Right lobe of liver (tissue), 6 donors: Measurements from ENCODE around the gene CRYBG1. TPM values are rescaled to one million over a fixed set of nuclear protein-coding genes. Genes with fewer than 3 reads are reported as not detected.

Experiments used
- ATAC-seq, 4 donors: fragments of 200-7000 bp; cut with Tn5 transposase; one replicate each; pipeline ENCODE4 v1.9.1; 2020; ENCODE audit warnings: mild to moderate bottlenecking in 4 of 4, moderate library complexity in 4 of 4
- DNase-seq, 3 donors: peaks; one replicate each; pipeline ENCODE4 v3.0.0-alpha.2; 2020
- H3K27ac ChIP-seq, 3 donors: fragments of 200-600 bp; one replicate each; pipeline ENCODE4 v1.8.0; 2022
- H3K27me3 ChIP-seq, 2 donors: fragments of 200-600 bp; one replicate each; pipeline ENCODE4 v1.8.0; 2022
- H3K36me3 ChIP-seq, 4 donors: fragments of 200-600 bp; sonication (generic) in 1 of 4; one replicate each; pipeline versions ENCODE4 v1.5.1 to v1.8.0; 2017 to 2022; ENCODE audit warnings: control low read depth in 1 of 4
- H3K4me1 ChIP-seq, 4 donors: fragments of 200-600 bp; sonication (generic) in 1 of 4; one replicate each; pipeline versions ENCODE4 v1.5.1 to v1.8.0; 2017 to 2022; ENCODE audit warnings: control low read depth in 1 of 4
- H3K4me3 ChIP-seq, 3 donors: fragments of 200-600 bp; one replicate each; pipeline ENCODE4 v1.8.0; 2022
- H3K9me3 ChIP-seq, 4 donors: fragments of 200-600 bp; sonication (generic) in 1 of 4; one replicate each; pipeline versions ENCODE4 v1.5.1 to v1.8.0; 2017 to 2022; ENCODE audit warnings: control low read depth in 1 of 4
- POLR2A ChIP-seq: fragments of 450-650 bp; IDR thresholded peaks from one replicate; pipeline ENCODE4 v1.6.1; 2017; ENCODE audit warnings: antibody characterized with exemption, mild to moderate bottlenecking
- WGBS: methylation state at CpG from one replicate; pipeline ENCODE4 v1.1.6; 2018; ENCODE audit warnings: low coverage, low lambda C conversion rate; ENCODE audit not compliant: insufficient coverage; ENCODE audit errors: missing lambda C conversion rate; 5-methylcytosine and 5-hydroxymethylcytosine counted together
- intact Hi-C, 2 donors: fragments of 100-400 bp; cut with DNase I; formaldehyde crosslinking; loops; one replicate each; pipeline versions ENCODE4 v1.11.2 to v1.14.1; 2022
- total RNA-seq, 6 experiments: library from RNA; depleted of rRNA in 2 of 6; stranded (reverse); fragments of >200 nt in 2 of 6; fragmentation: NEBNext Ultra II Directional in 3 of 6; extraction: Animal tissue kit (Norgen Biotek cat#: 25700) in 3 of 6; gene quantifications; one replicate each; pipeline versions ENCODE4 v1.1.0 to v1.2.4, GENCODE V29; 2016 to 2023
- TF ChIP-seq, protein P1 (sequence below), 4 donors: fragments of 200-600 bp in 3 of 4; fragments of 450-650 bp in 1 of 4; IDR thresholded peaks; one replicate each; pipeline versions ENCODE4 v1.5.1 to v1.8.0; 2016 to 2022; ENCODE audit warnings: antibody characterized with exemption in 4 of 4, mild to moderate bottlenecking in 2 of 4
- donor health status: DM: no; HTN: yes; CAD: no.
- donor health status: DM: no; HTN: no; CAD: no.
- donor health status: DM: no; HTN: no; CAD: no.
- donor health status: DM: no; HTN: yes; CAD: no.
- donor health status: DM: no; HTN: yes; CAD: no.

The CRYBG1 gene
- total RNA-seq, 6 experiments from 2014 or later = 6.8 to 10.9 (median 7.9) TPM

DNA sequence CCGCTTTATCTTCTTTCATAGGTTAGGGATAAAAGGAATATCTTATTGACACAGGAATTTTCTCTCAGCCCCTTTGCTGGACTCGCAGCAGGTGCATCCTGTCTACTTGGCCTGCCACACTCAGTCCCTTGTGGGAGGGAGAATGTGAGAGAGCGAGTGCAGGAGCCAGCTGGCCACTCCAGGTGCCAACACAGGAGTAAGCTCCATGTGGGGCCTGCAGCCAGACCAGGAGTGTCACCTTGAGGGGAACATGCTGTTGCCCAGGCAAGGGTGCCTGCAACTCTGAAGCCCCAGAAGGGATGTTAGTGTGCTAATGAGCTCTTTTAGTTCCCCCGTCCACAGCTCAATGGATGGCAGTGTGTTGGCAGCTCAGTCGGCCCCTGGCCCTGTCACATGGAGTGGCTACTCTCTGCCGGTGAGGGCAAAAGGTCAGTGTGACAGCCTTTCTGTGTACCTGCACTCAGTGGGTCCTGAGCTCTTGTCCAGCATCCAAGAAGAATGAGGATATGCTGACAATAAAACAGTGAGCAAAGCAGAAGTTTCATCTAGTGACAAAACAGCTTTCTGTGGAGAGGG is 57.1 kb downstream of the CRYBG1 start:
- Histone ChIP-seq H3K4me1 (no peaks in the 10 kb centered on the region), H3K27ac (no peak overlapping the region), H3K9me3 (no peaks in the 10 kb centered on the region), H3K27me3 (no peaks in the 10 kb centered on the region), H3K4me3 (no peak overlapping the region), H3K36me3 (no peaks in the 10 kb centered on the region)
- DNase-seq (no peak), ATAC-seq (no peak)
- TF ChIP-seq, protein P1, sequence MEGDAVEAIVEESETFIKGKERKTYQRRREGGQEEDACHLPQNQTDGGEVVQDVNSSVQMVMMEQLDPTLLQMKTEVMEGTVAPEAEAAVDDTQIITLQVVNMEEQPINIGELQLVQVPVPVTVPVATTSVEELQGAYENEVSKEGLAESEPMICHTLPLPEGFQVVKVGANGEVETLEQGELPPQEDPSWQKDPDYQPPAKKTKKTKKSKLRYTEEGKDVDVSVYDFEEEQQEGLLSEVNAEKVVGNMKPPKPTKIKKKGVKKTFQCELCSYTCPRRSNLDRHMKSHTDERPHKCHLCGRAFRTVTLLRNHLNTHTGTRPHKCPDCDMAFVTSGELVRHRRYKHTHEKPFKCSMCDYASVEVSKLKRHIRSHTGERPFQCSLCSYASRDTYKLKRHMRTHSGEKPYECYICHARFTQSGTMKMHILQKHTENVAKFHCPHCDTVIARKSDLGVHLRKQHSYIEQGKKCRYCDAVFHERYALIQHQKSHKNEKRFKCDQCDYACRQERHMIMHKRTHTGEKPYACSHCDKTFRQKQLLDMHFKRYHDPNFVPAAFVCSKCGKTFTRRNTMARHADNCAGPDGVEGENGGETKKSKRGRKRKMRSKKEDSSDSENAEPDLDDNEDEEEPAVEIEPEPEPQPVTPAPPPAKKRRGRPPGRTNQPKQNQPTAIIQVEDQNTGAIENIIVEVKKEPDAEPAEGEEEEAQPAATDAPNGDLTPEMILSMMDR (IDR thresholded peaks at IDR 0.05) = no peak
- no peak for TF ChIP-seq POLR2A
- 47% methylated on average over 4 of the region's 6 CpGs for WGBS
- intact Hi-C loops = no loop called here

GRCh38 chr6:106419900-106420613 is 59.5 kb downstream of the CRYBG1 start:
- H3K36me3 ChIP-seq = no peaks in the 10 kb centered on the region
- WGBS = 36% methylated on average over 2 of the region's 2 CpGs
- H3K9me3 ChIP-seq = no peaks in the 10 kb centered on the region
- DNase-seq (no peak), ATAC-seq (no peak)
- no peak overlapping the region for H3K4me3 ChIP-seq
- intact Hi-C loops = no loop called here
- no peak for TF ChIP-seq POLR2A
- TF ChIP-seq, protein P1 (IDR thresholded peaks at IDR 0.05) = no peak
- H3K27me3 ChIP-seq = no peaks in the 10 kb centered on the region
- no peak overlapping the region for H3K27ac ChIP-seq
- no peaks in the 10 kb centered on the region for H3K4me1 ChIP-seq

GRCh38 chr6:106421496-106421895 is 61.0 kb downstream of the CRYBG1 start:
- whole genome bisulfite sequencing = 92% methylated on average over 2 of the region's 2 CpGs
- no peaks in the 10 kb centered on the region for H3K36me3 ChIP-seq
- TF ChIP-seq, protein P1 (IDR thresholded peaks at IDR 0.05) = no peak
- TF ChIP-seq POLR2A = no peak
- intact Hi-C loops = no loop called here
- no peaks in the 10 kb centered on the region for H3K4me1 ChIP-seq
- DNase-seq = no peak
- no peak for ATAC-seq
- no peaks in the 10 kb centered on the region for H3K9me3 ChIP-seq
- no peaks in the 10 kb centered on the region for H3K27me3 ChIP-seq
- H3K27ac ChIP-seq = no peak overlapping the region
- H3K4me3 ChIP-seq = no peak overlapping the region

GRCh38 chr6:106422534-106422933 is 62.0 kb downstream of the CRYBG1 start:
- ATAC-seq = no peak

More at GRCh38 chr6:106422534-106422933, 62.0 kb downstream of the CRYBG1 start:
- no peak for DNase-seq
- intact Hi-C loops = no loop called here
- H3K4me1 ChIP-seq = no peaks in the 10 kb centered on the region
- no peaks in the 10 kb centered on the region for H3K9me3 ChIP-seq
- no peak overlapping the region for H3K27ac ChIP-seq
- no peaks in the 10 kb centered on the region for H3K36me3 ChIP-seq
- no peak overlapping the region for H3K4me3 ChIP-seq
- no peaks in the 10 kb centered on the region for H3K27me3 ChIP-seq
- no peak for TF ChIP-seq POLR2A
- TF ChIP-seq, protein P1 (IDR thresholded peaks at IDR 0.05) = no peak
